HepG2 (cell line): ENCODE data around the gene RPTOR. TPM values are rescaled to one million over a fixed set of nuclear protein-coding genes. Genes with fewer than 3 reads are reported as not detected.

Source experiments
- DMAP1 ChIP-seq: IDR thresholded peaks from 2 replicates; pipeline ENCODE4 v1.6.1; 2016
- FOXK2 ChIP-seq: fragments of 450-650 bp; IDR thresholded peaks from 2 replicates; pipeline ENCODE4 v1.6.1; 2016
- MZF1 ChIP-seq: sonication (generic); formaldehyde crosslinking; IDR thresholded peaks from 2 replicates; pipeline ENCODE4 v1.8.1; 2023; ENCODE audit warnings: mild to moderate bottlenecking, missing genetic modification reagents, borderline replicate concordance
- NCOA2 ChIP-seq: sonication (generic); formaldehyde crosslinking; IDR thresholded peaks from 2 replicates; pipeline ENCODE4 v1.8.0; 2022; ENCODE audit warnings: inconsistent platforms
- NFATC3 ChIP-seq: sonication (generic); formaldehyde crosslinking; IDR thresholded peaks from 2 replicates; pipeline ENCODE4 v1.5.1; 2020; ENCODE audit warnings: mild to moderate bottlenecking, missing genetic modification reagents
- NFIC ChIP-seq: IDR thresholded peaks from 2 replicates; pipeline ENCODE4 v1.6.1; 2012; ENCODE audit warnings: mild to moderate bottlenecking, low read length, inconsistent platforms
- NFRKB ChIP-seq: fragments of 450-650 bp; IDR thresholded peaks from 2 replicates; pipeline ENCODE4 v1.6.1; 2017
- PCBP2 ChIP-seq: fragments of 200-400 bp; formaldehyde crosslinking; optimal IDR thresholded peaks from 2 replicates; pipeline ENCODE3; 2018; ENCODE audit warnings: low read length, low read depth; ENCODE audit not compliant: poor library complexity, severe bottlenecking
- PHF20 ChIP-seq: sonication (generic); formaldehyde crosslinking; IDR thresholded peaks from 2 replicates; pipeline ENCODE4 v1.5.0; 2020; ENCODE audit warnings: mild to moderate bottlenecking, missing genetic modification reagents
- RAD21 ChIP-seq: fragments of 450-650 bp; formaldehyde crosslinking; IDR thresholded peaks from 2 replicates; pipeline ENCODE4 v1.5.0; 2020; ENCODE audit warnings: mild to moderate bottlenecking
- RBM22 ChIP-seq: fragments of 200-400 bp; formaldehyde crosslinking; optimal IDR thresholded peaks from 2 replicates; pipeline ENCODE3; 2017; ENCODE audit warnings: mild to moderate bottlenecking, low read length, moderate library complexity
- RFX1 ChIP-seq: fragments of 450-650 bp; IDR thresholded peaks from 2 replicates; pipeline ENCODE4 v1.6.1; 2017
- ZNF572 ChIP-seq: sonication (generic); formaldehyde crosslinking; IDR thresholded peaks from 2 replicates; pipeline ENCODE4 v1.5.1; 2020; ENCODE audit warnings: mild to moderate bottlenecking, missing genetic modification reagents
- polyA plus RNA-seq, 8 experiments: library from polyadenylated mRNA; depleted of rRNA in 3 of 8; stranded (reverse) in 7 of 8; unstranded in 1 of 8; fragments of >200 nt; fragmentation: Illumina TruSeq in 4 of 8; extraction: Trizol in 4 of 8; gene quantifications; 2 replicates each; pipeline versions ENCODE4 v1.2.1 to v1.2.3, GENCODE V29; 2011 to 2016; ENCODE audit warnings: low read depth in 4 of 8, missing spikeins in 1 of 8, mixed read lengths in 1 of 8; ENCODE audit not compliant: insufficient read depth in 1 of 8
- total RNA-seq, 5 experiments: library from RNA; depleted of rRNA; stranded (reverse); fragments of >200 nt; fragmentation: Illumina TruSeq; extraction: Trizol; gene quantifications; 2 replicates each; pipeline ENCODE4 v1.2.3, GENCODE V29; 2016; ENCODE audit warnings: low read depth in 1 of 5
- TF ChIP-seq, protein P1 (sequence below): sonication (generic); formaldehyde crosslinking; IDR thresholded peaks from 2 replicates; pipeline ENCODE4 v1.5.0; 2020; ENCODE audit warnings: mild to moderate bottlenecking, missing genetic modification reagents, borderline replicate concordance
- TF ChIP-seq, protein P2 (sequence below): sonication (generic); formaldehyde crosslinking; IDR thresholded peaks from 2 replicates; pipeline ENCODE4 v1.8.1; 2023; ENCODE audit warnings: mild to moderate bottlenecking, missing genetic modification reagents
- TF ChIP-seq, protein P3 (sequence below): fragments of 450-650 bp; IDR thresholded peaks from 2 replicates; pipeline ENCODE4 v1.6.1; 2016
- TF ChIP-seq, protein P4 (sequence below): sonication (generic); formaldehyde crosslinking; IDR thresholded peaks from 2 replicates; pipeline ENCODE4 v1.4.0; 2020; ENCODE audit warnings: missing genetic modification reagents

The RPTOR gene
- total and polyA plus RNA-seq, 2 of the 13 experiments (the other 11 are each of a cell fraction or from before 2014, with no cell fraction given): 6.6 to 25.3 TPM

- TF ChIP-seq, protein P1, sequence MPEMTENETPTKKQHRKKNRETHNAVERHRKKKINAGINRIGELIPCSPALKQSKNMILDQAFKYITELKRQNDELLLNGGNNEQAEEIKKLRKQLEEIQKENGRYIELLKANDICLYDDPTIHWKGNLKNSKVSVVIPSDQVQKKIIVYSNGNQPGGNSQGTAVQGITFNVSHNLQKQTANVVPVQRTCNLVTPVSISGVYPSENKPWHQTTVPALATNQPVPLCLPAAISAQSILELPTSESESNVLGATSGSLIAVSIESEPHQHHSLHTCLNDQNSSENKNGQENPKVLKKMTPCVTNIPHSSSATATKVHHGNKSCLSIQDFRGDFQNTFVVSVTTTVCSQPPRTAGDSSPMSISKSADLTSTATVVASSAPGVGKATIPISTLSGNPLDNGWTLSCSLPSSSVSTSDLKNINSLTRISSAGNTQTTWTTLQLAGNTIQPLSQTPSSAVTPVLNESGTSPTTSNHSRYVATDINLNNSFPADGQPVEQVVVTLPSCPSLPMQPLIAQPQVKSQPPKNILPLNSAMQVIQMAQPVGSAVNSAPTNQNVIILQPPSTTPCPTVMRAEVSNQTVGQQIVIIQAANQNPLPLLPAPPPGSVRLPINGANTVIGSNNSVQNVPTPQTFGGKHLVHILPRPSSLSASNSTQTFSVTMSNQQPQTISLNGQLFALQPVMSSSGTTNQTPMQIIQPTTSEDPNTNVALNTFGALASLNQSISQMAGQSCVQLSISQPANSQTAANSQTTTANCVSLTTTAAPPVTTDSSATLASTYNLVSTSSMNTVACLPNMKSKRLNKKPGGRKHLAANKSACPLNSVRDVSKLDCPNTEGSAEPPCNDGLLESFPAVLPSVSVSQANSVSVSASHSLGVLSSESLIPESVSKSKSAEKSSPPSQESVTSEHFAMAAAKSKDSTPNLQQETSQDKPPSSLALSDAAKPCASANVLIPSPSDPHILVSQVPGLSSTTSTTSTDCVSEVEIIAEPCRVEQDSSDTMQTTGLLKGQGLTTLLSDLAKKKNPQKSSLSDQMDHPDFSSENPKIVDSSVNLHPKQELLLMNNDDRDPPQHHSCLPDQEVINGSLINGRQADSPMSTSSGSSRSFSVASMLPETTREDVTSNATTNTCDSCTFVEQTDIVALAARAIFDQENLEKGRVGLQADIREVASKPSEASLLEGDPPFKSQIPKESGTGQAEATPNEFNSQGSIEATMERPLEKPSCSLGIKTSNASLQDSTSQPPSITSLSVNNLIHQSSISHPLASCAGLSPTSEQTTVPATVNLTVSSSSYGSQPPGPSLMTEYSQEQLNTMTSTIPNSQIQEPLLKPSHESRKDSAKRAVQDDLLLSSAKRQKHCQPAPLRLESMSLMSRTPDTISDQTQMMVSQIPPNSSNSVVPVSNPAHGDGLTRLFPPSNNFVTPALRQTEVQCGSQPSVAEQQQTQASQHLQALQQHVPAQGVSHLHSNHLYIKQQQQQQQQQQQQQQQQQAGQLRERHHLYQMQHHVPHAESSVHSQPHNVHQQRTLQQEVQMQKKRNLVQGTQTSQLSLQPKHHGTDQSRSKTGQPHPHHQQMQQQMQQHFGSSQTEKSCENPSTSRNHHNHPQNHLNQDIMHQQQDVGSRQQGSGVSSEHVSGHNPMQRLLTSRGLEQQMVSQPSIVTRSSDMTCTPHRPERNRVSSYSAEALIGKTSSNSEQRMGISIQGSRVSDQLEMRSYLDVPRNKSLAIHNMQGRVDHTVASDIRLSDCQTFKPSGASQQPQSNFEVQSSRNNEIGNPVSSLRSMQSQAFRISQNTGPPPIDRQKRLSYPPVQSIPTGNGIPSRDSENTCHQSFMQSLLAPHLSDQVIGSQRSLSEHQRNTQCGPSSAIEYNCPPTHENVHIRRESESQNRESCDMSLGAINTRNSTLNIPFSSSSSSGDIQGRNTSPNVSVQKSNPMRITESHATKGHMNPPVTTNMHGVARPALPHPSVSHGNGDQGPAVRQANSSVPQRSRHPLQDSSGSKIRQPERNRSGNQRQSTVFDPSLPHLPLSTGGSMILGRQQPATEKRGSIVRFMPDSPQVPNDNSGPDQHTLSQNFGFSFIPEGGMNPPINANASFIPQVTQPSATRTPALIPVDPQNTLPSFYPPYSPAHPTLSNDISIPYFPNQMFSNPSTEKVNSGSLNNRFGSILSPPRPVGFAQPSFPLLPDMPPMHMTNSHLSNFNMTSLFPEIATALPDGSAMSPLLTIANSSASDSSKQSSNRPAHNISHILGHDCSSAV (CRISPR knock-in tag): no peak
- TF ChIP-seq RFX1 (no peak), DMAP1 (CRISPR knock-in tag) (no peak), RBM22 (no peak), PCBP2 (no peak), MZF1 (CRISPR knock-in tag) (no peak), FOXK2 (no peak), NFRKB (no peak), NCOA2 (CRISPR knock-in tag) (no peak), NFIC (no peak), ZNF572 (CRISPR knock-in tag) (no peak), PHF20 (CRISPR knock-in tag) (no peak), NFATC3 (CRISPR knock-in tag) (no peak), RAD21 (CRISPR knock-in tag) (peak; percentile 78)
- TF ChIP-seq, protein P2, sequence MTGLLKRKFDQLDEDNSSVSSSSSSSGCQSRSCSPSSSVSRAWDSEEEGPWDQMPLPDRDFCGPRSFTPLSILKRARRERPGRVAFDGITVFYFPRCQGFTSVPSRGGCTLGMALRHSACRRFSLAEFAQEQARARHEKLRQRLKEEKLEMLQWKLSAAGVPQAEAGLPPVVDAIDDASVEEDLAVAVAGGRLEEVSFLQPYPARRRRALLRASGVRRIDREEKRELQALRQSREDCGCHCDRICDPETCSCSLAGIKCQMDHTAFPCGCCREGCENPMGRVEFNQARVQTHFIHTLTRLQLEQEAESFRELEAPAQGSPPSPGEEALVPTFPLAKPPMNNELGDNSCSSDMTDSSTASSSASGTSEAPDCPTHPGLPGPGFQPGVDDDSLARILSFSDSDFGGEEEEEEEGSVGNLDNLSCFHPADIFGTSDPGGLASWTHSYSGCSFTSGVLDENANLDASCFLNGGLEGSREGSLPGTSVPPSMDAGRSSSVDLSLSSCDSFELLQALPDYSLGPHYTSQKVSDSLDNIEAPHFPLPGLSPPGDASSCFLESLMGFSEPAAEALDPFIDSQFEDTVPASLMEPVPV: no peak
- TF ChIP-seq, protein P3, sequence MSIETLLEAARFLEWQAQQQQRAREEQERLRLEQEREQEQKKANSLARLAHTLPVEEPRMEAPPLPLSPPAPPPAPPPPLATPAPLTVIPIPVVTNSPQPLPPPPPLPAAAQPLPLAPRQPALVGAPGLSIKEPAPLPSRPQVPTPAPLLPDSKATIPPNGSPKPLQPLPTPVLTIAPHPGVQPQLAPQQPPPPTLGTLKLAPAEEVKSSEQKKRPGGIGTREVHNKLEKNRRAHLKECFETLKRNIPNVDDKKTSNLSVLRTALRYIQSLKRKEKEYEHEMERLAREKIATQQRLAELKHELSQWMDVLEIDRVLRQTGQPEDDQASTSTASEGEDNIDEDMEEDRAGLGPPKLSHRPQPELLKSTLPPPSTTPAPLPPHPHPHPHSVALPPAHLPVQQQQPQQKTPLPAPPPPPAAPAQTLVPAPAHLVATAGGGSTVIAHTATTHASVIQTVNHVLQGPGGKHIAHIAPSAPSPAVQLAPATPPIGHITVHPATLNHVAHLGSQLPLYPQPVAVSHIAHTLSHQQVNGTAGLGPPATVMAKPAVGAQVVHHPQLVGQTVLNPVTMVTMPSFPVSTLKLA: 0 out of 2 replicates have a peak, but pooled peaks have one; percentile 3
- TF ChIP-seq, protein P4, sequence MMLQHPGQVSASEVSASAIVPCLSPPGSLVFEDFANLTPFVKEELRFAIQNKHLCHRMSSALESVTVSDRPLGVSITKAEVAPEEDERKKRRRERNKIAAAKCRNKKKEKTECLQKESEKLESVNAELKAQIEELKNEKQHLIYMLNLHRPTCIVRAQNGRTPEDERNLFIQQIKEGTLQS: no peak
Measured at GRCh38 chr17:80511222-80512180, 33.1 kb upstream of the RPTOR start (continued).
